Fibroblast of skin of right quadriceps (primary cell): ENCODE measurements around the gene DNMT3L.
"Not testable (repeated sequence)": the region's sequence is repeated elsewhere in the genome, so short reads cannot be mapped to it uniquely, and the experiment has no call there.

Experiments used
- DNase-seq: peaks from one replicate; pipeline ENCODE4 v3.0.0-alpha.2; 2013

Gene DNMT3L

GRCh38 chr21:44275041-44275440, 13.3 kb upstream of the DNMT3L start:
- DNase-seq, result no peak

- no peak for DNase-seq
Measured at GRCh38 chr21:44273046-44273445, 11.3 kb upstream of the DNMT3L start.

GRCh38 chr21:44272284-44272858, 10.7 kb upstream of the DNMT3L start:
- no peak for DNase-seq

DNA sequence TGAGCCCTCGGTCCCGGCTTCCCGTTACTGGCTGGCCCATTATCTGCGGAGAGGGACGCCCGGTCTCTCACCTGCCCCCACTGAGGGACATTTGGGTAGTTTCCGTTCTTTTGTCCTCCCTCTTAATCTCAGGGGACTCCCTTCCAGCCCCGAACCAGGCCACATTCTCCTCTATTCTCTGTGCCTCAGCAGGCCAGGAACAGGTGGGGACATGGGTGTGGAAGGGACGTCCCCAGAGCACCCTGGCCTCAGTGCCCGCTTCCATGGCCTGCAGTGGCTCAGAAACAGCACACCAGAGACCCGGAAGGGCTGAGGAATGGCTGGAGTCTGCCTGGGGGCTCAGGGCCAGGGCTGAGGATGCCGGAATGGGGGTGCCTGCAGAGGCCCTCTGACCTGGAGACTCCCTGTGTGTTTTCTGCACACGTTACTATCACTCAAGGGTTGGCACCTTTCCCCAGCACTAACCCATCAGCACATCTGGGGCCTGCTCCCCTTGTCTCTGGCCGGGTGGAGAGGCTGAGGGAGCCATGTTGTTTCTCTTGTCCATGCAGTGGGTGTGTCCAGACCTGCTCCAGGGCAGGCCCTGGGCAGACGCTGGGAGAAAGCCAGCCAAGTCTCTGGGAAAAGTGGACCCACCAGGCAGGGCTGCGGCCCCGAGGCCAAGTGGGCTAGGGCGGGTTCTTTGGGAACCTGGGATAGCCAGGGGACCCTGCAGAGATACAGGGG, 10.0 kb upstream of the DNMT3L start:
- no peak for DNase-seq

- DNase-seq, result no peak
Measured at GRCh38 chr21:44269090-44269489, 7.4 kb upstream of the DNMT3L start.

- no peak for DNase-seq
Measured at GRCh38 chr21:44267655-44268142, 6.0 kb upstream of the DNMT3L start.

- DNase-seq, result no peak
Measured at GRCh38 chr21:44265734-44266270, 4.1 kb upstream of the DNMT3L start.

DNA sequence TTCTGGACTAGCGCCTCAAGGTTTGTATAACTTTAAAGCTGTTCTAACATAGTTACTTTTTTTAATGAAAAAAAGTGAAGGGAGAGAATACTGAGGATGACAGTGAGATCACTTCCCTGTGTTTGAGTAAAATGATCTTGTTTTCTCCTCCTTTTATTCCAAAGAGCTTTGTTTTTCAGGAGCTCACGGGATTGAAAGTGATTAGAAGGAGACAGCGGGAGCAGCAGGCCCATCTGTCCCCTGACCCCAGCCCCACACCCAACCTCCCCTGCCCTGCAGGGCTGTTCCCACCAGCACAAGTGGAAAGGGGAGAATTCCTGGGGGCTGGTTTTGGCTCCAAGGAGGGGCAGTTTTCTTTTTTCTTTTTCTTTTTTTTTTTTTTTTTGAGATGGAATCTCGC, 2.1 kb upstream of the DNMT3L start:
- no peak for DNase-seq

GRCh38 chr21:44263221-44263760, 1.6 kb upstream of the DNMT3L start:
- DNase-seq, result no peak

DNA sequence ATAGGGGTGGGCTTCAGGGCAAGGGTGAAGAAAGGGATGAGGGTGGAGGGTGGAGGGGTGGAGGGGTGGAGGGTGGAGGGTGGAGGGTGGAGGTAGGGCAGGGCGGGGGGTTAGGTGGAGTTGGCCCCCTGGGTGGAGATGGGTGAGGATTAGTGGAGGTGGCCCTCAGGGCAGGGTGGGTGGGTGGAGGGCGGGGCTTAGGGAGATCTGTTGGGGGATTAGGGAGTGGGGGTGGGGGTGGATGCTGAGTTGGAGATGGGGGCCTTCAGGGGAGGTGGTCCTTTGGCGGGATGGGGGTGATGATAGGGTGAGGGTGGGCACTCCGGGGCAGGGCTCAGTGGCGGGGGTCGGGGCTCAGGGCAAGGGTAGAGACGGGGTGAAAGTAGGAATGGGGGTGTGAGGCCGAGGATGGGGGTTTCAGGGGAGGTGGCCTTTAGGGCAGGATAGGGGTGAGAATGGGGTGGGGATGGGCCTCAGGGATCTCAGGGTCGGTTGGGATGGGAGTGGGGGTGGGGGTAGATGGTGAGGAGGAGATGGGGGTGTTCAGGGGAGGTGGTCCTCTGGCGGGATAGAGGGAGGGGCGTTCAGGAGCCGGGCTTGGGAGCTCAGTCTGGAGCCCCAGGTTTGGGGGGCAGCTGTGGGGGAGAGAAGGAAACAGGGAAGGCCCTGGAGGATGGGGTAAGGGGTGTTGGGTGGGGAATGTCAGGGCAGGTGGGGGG, 800 bp upstream of the DNMT3L start:
- no peak for DNase-seq

GRCh38 chr21:44260791-44261631, 686 bp downstream of the DNMT3L start:
- no peak for DNase-seq

- no peak for DNase-seq
Measured at GRCh38 chr21:44260066-44260465, 1.6 kb downstream of the DNMT3L start.

- DNase-seq, result no peak
Measured at GRCh38 chr21:44259082-44259705, 2.5 kb downstream of the DNMT3L start.

DNA sequence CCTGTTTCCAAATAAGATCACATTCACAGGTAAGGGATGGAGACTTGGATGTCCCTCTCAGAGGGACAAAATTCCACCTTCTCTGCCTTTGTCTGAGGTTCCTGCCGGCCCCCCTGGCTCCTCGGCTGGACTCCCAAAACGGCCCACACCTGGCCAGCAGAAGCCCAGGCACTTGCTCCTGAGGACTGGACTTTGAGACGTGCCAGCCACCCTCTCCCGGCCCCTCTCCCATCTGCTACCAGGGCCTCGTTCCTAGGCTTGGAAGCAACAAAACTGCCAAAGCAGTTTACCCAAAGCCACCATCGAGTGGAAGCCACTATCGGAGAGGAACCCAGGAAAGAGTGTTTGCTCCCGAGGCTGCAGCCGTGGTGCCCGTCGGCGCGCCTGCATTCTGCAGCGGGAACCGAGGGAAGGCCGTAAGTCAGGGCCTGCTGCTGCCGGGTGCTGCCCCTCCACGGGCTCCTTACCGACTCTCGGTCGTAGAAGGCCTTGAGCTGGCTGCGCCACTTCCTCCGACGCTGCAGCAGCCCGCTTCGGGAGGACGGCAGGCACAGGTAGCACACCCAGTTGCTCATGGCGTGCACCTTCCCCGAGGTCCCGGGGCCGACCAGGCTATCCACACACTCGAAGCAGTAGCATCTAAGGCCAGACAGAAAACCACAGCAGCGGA, 3.5 kb downstream of the DNMT3L start:
- DNase-seq, result no peak

GRCh38 chr21:44255511-44255981, 6.2 kb downstream of the DNMT3L start:
- DNase-seq, result no peak

GRCh38 chr21:44253832-44254710, 7.6 kb downstream of the DNMT3L start:
- no peak for DNase-seq

- DNase-seq, result not testable (repeated sequence)
Measured at GRCh38 chr21:44249204-44250037, 12.3 kb downstream of the DNMT3L start.

DNA sequence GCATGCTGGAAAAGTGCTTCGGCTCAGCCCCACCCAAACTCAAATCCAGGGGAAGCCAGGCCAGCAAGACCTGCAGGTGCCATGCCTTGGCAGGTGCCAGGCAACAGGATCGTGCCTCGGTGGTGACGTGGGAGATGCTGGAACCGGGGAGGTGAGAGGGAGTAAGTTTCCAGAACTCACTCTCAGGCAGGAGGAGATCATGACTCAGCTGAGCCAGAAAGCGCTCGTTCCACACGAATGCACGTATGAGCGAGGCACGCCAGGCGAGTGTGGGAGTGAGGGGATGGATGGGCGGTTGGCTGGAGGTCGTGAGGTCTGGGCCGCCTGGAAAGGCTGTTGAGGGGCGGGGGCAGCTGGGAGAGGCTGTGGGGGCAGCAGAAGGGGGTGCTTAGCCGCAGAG, 13.8 kb downstream of the DNMT3L start:
- not testable (repeated sequence) for DNase-seq

DNA sequence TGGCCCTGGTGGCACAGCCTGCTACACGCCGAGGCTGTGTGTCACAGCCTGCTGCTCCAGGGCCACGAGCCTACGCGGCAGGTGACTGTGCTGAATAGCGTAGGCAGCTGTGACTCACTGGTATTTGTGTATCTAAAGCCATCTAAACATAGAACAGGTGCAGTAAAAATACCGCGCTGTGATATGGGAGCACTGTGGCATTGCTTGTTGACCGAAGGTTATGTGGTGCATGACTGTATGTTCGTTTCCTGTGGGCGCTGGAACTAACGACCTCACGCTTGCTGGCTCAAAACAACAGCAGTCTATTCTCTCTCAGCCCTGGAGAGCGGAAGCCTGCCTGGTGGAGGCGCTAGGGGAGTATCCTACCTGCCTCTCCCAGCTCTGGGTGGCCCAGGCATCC, 17.7 kb downstream of the DNMT3L start:
- not testable (repeated sequence) for DNase-seq
